Transverse colon (tissue), 4 donors: ENCODE results near the gene CHST5. TPM values are rescaled to one million over a fixed set of nuclear protein-coding genes. Genes with fewer than 3 reads are reported as not detected.
A peak's percentile ranks its signal among the peaks of the same experiment; 100 is the strongest.

Experiments used
- DNase-seq: peaks from one replicate; pipeline ENCODE4 v3.0.0-alpha.2; 2019
- H3K27ac ChIP-seq, 4 donors: fragments of 200-600 bp; sonication (generic); 2 replicates each; pipeline ENCODE4 v1.5.1; 2016 to 2018; ENCODE audit warnings: inconsistent platforms in 4 of 4
- H3K27me3 ChIP-seq: fragments of 200-600 bp; sonication (generic); 2 replicates; pipeline ENCODE4 v1.5.1; 2017; ENCODE audit warnings: inconsistent platforms
- H3K36me3 ChIP-seq, 4 donors: fragments of 200-600 bp; sonication (generic); 2 replicates each; pipeline ENCODE4 v1.5.1; 2017 to 2019; ENCODE audit warnings: inconsistent platforms in 4 of 4
- H3K4me1 ChIP-seq, 4 donors: fragments of 200-600 bp; sonication (generic); 2 replicates each; pipeline ENCODE4 v1.5.1; 2017 to 2020; ENCODE audit warnings: inconsistent platforms in 4 of 4
- H3K4me3 ChIP-seq, 4 donors: fragments of 200-600 bp; sonication (generic); 1 replicate in 1 of 4; 2 replicates in 3 of 4; pipeline versions ENCODE4 v1.5.1 to v1.6.1; 2017 to 2019; ENCODE audit warnings: inconsistent platforms in 4 of 4
- H3K9me3 ChIP-seq, 2 donors: fragments of 200-600 bp; sonication (generic); 2 replicates each; pipeline ENCODE4 v1.5.1; 2017 to 2019; ENCODE audit warnings: inconsistent platforms in 2 of 2
- CTCF ChIP-seq, 5 experiments: fragments of 200-600 bp in 3 of 5; fragments of 450-650 bp in 2 of 5; sonication (generic) in 3 of 5; IDR thresholded peaks; 1 replicate in 2 of 5; 2 replicates in 3 of 5; pipeline ENCODE4 v1.5.1; 2016 to 2017; ENCODE audit warnings: antibody characterized with exemption in 5 of 5, inconsistent platforms in 3 of 5, mild to moderate bottlenecking in 2 of 5, moderate library complexity in 1 of 5
- EP300 ChIP-seq: sonication (generic); formaldehyde crosslinking; IDR thresholded peaks from one replicate; pipeline ENCODE4 v1.6.1; 2017; ENCODE audit warnings: antibody characterized with exemption, low read depth
- POLR2A ChIP-seq: fragments of 450-650 bp; IDR thresholded peaks from one replicate; pipeline ENCODE4 v1.6.1; 2016; ENCODE audit warnings: antibody characterized with exemption, mild to moderate bottlenecking, moderate library complexity
- POLR2AphosphoS5 ChIP-seq, 3 donors: sonication (generic); formaldehyde crosslinking; IDR thresholded peaks; one replicate each; pipeline ENCODE4 v1.6.1; 2016; ENCODE audit warnings: antibody characterized with exemption in 3 of 3
- WGBS, 2 donors: methylation state at CpG; one replicate each; pipeline ENCODE4 v1.1.5; 2018; ENCODE audit warnings: low coverage in 1 of 2; 5-methylcytosine and 5-hydroxymethylcytosine counted together
- in situ Hi-C, 4 donors: fragments of 200-750 bp; cut with MboI; loops; one replicate each; pipeline versions ENCODE4 v1.15.0 to v1.15.1; 2017; ENCODE audit warnings: low sequenced_read_pairs in 3 of 4, low pct_ligation_motif_present in 1 of 4, low pct_unique_long_range_greater_than_20kb in 1 of 4
- intact Hi-C: fragments of 100-400 bp; cut with DNase I; formaldehyde crosslinking; loops from one replicate; pipeline ENCODE4 v1.15.1; 2023; ENCODE audit warnings: low total_unique reads
- total RNA-seq, 4 donors: library from RNA; depleted of rRNA; stranded (reverse); fragments of >200 nt; gene quantifications; one replicate each; pipeline ENCODE4 v1.1.0, GENCODE V29; 2016

Gene CHST5
- total RNA-seq, 4 donors from 2014 or later, result 17.6 to 52.0 (median 33.8) TPM

DNA sequence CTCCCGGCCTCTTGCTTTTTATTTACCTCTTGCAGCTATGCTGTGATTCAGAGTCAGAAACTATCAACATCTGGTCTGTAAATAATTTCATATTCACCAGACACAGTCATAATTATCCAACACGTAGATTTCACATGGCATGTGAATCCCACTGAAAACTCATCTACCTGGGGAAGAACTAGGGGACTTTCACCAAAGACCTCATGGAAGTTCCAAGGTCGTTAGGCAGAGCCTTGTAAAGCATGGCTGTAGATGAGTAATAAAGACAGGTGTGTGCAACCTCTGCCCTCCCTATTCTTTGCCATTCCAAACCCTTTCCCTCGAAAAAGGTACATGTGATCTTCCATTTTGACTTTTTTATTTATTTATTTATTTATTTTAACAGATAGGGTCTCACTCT is 1.9 kb upstream of the CHST5 start:
- intact Hi-C loops (no loop called here), in situ Hi-C loops (no loop called here)
- Histone ChIP-seq H3K4me3 (no peak overlapping the region), H3K4me1 (peaks cover 0 to 54% (median 32%) of the 10 kb centered on the region in 4 donors), H3K27me3 (no peaks in the 10 kb centered on the region), H3K27ac (peak overlapping the region; percentile 41 to 83 (median 79)), H3K9me3 (no peaks in the 10 kb centered on the region), H3K36me3 (no peaks in the 10 kb centered on the region)
- WGBS, 2 donors, result 44 to 64% methylated on average over 3 to 4 of the region's 4 CpGs
- DNase-seq, result no peak
- no peak for TF ChIP-seq CTCF (IDR thresholded peaks at IDR 0.05)
- TF ChIP-seq POLR2AphosphoS5 (IDR thresholded peaks at IDR 0.05), result no peak
- TF ChIP-seq EP300, result no peak
- no peak for TF ChIP-seq POLR2A

DNA sequence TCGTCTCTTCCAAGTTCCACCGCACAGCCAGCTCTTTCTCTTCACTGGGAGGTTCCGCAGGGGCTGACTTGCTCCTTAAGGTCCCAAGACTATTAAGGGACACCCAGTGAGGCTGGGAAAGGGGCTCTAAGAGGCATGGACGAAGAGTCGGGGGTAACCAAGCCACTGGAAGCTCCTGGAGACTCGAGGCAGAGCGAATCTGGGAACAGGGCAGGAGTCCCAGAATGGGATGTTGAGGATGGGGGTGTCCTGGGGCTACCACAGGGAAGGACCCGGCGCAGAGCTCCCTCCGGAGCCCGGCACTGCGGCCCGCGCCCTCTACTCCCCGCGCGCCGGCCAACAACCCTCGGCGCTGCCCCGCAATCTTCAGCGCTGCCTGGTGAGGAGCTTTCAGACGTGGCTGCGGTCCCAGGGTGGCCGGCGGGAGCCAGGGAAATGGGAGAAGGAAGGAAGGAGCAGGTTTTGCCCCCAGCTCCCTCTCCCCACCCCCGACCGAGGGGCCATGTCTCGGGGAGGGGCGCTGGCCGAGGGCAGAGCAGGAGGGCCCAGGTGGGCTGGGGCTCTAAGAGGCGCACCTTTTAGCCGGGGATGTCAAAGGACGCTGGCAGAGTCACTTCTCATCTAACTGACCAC is 581 bp downstream of the CHST5 start:
- no peaks in the 10 kb centered on the region for H3K27me3 ChIP-seq
- in situ Hi-C loops (no loop called here), intact Hi-C loops (no loop called here)
- peak overlapping the region in 3 of 4 donors; percentile 21 to 45 (median 36) for H3K4me3 ChIP-seq
- no peak for DNase-seq
- H3K4me1 ChIP-seq, result peaks cover 0 to 43% (median 18%) of the 10 kb centered on the region in 4 donors
- 87% methylated on average over 34 of the region's 34 CpGs; no CpG with 5 or more reads in 1 of the 2 donors for WGBS, 2 donors
- H3K36me3 ChIP-seq, result no peaks in the 10 kb centered on the region
- no peaks in the 10 kb centered on the region for H3K9me3 ChIP-seq
- no peak for TF ChIP-seq EP300
- TF ChIP-seq POLR2A, result no peak
- TF ChIP-seq CTCF (IDR thresholded peaks at IDR 0.05), result no peak
- TF ChIP-seq POLR2AphosphoS5 (IDR thresholded peaks at IDR 0.05), result no peak
- peak overlapping the region; percentile 57 to 83 (median 79) for H3K27ac ChIP-seq

DNA sequence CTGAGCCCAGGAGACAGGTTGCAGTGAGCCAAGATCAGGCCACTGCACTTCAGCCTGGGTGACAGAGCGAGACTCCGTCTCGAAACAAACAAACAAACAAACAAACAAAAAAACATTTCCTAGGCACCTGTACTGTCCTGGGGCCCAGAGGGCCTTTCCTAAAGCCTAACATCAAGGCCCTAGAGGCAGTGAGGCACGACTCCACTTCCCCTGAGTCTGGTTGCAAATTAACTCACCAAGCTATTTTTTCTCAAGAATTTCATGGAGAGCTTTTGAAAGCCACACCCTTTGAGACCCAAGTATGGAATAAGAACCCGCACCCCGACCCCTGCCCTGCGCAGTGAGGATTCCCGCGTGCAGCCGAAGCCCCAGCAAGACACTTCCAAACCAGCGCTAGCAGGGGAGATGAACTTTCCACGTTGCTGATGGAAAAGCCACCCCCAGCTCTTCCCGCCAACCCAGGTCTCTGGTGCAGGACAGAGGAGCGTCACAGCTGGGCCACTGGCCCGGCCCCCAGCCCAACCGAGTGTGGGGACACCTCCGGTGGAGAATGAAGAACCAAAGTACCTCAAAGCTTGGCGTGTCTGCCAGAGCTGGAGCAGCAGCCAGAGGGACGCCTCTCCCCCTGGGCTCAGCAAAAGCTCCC is 1.2 kb downstream of the CHST5 start:
- no peak for TF ChIP-seq POLR2AphosphoS5 (IDR thresholded peaks at IDR 0.05)
- no peak for TF ChIP-seq CTCF (IDR thresholded peaks at IDR 0.05)
- TF ChIP-seq POLR2A, result no peak
- no peak for TF ChIP-seq EP300
- H3K4me1 ChIP-seq, result peaks cover 0 to 37% (median 16%) of the 10 kb centered on the region in 4 donors
- no peaks in the 10 kb centered on the region for H3K36me3 ChIP-seq
- in situ Hi-C loops (no loop called here), intact Hi-C loops (no loop called here)
- H3K9me3 ChIP-seq, result no peaks in the 10 kb centered on the region
- no peaks in the 10 kb centered on the region for H3K27me3 ChIP-seq
- H3K27ac ChIP-seq, result peak overlapping the region in 3 of 4 donors; percentile 77 to 83 (median 81)
- no peak for DNase-seq
- WGBS, 2 donors, result 79 to 86% methylated on average over 4 to 19 of the region's 19 CpGs
- H3K4me3 ChIP-seq, result peak overlapping the region in 3 of 4 donors; percentile 21 to 45 (median 36)

DNA sequence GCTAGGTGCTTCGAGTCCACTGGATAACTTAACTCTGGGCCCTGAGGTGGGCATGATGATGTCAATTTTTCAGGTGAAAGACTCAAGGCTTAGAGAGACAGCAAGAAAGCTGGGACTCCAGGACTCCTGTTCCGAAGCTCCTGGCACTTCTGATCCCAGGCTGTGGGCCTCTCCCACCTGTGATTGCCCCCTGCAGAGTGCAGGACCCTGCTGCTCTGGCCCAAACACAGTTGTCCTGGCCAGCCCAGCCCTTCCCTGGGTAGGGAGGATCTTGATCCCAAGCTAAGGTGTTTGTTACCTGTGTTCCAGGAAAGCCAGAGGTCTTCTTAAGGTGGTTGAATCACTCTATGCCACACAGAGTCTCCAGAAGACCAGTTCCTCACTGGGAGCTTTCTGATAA is 3.1 kb downstream of the CHST5 start:
- Histone ChIP-seq H3K36me3 (no peaks in the 10 kb centered on the region), H3K27me3 (no peaks in the 10 kb centered on the region), H3K9me3 (no peaks in the 10 kb centered on the region), H3K4me1 (peaks cover 0 to 32% (median 21%) of the 10 kb centered on the region in 4 donors), H3K4me3 (no peak overlapping the region), H3K27ac (no peak overlapping the region)
- DNase-seq, result no peak
- 69% methylated on average over 2 of the region's 2 CpGs; no CpG with 5 or more reads in 1 of the 2 donors for WGBS, 2 donors
- intact Hi-C loops (no loop called here), in situ Hi-C loops (no loop called here)
- TF ChIP-seq POLR2AphosphoS5 (IDR thresholded peaks at IDR 0.05) (no peak), POLR2A (no peak), EP300 (no peak), CTCF (IDR thresholded peaks at IDR 0.05) (no peak)
